ENCODE data around the gene SNAP23. TPM values are rescaled to one million over a fixed set of nuclear protein-coding genes. Genes with fewer than 3 reads are reported as not detected.

Gene SNAP23
- total RNA-seq, 1 experiment from 2014 or later: 63.2 TPM

GRCh38 chr15:42490291-42490670 lies 5.2 kb upstream of the SNAP23 start:
- Histone ChIP-seq H3K9me3 (ENCODE audit: control insufficient read depth, low read depth, low read length) (no peaks in the 10 kb centered on the region), H2BK20ac (ENCODE audit: low read depth, low read length, poor library complexity, severe bottlenecking) (no peak overlapping the region), H2AK5ac (ENCODE audit: insufficient read length, low read length) (no peak overlapping the region), H3K27me3 (ENCODE audit: insufficient read depth, low read length) (no peaks in the 10 kb centered on the region), H3K9ac (ENCODE audit: extremely low read depth, insufficient read length, low read length) (peak overlapping the region; percentile 74), H3K4ac (ENCODE audit: low read depth, low read length) (no peak overlapping the region), H4K5ac (ENCODE audit: insufficient read length, low read depth, low read length) (no peak overlapping the region), H2AFZ (ENCODE audit: low read length) (no peak overlapping the region), H3K56ac (ENCODE audit: insufficient read length, low read depth, low read length) (no peak overlapping the region), H3K4me2 (ENCODE audit: insufficient read depth, insufficient read length, low read length) (peak overlapping the region; percentile 91), H2BK120ac (ENCODE audit: low read depth, low read length, poor library complexity, severe bottlenecking) (no peak overlapping the region), H3K79me1 (ENCODE audit: insufficient read depth, low read depth, low read length, poor library complexity, severe bottlenecking) (no peaks in the 10 kb centered on the region), H2BK15ac (ENCODE audit: low read depth, low read length) (no peak overlapping the region), H3T11ph (ENCODE audit: low read length) (no peak overlapping the region), H3K4me1 (ENCODE audit: insufficient read depth, low read length) (0 out of 2 replicates have a peak, but pooled peaks cover 3% of the 10 kb centered on the region), H2BK12ac (ENCODE audit: insufficient read length, low read depth, low read length) (no peak overlapping the region), H2BK5ac (ENCODE audit: insufficient read length, low read length) (no peak overlapping the region), H3K27ac (ENCODE audit: insufficient read length, low read depth, low read length) (no peak overlapping the region), H3K18ac (ENCODE audit: insufficient read length, low read depth, low read length) (no peak overlapping the region), H3K23ac (ENCODE audit: insufficient read length, low read depth, low read length) (no peak overlapping the region), H3K79me2 (ENCODE audit: insufficient read depth, low read length) (no peaks in the 10 kb centered on the region), H3K14ac (ENCODE audit: insufficient read depth, low read length) (peak overlapping the region; percentile 65; the same call in 1 of the 2 replicates), H3K23me2 (ENCODE audit: insufficient read length, low read depth, low read length, poor library complexity, severe bottlenecking) (peaks cover 10% of the 10 kb centered on the region), H4K20me1 (ENCODE audit: control insufficient read depth, insufficient read depth, insufficient read length) (no peaks in the 10 kb centered on the region), H4K91ac (ENCODE audit: insufficient read length, low read depth, low read length) (no peak overlapping the region), H4K8ac (replicated peaks; ENCODE audit: insufficient read length, low read depth, low read length) (no peak overlapping the region)
- no CpG with 5 or more reads among the region's 11 CpGs for WGBS (ENCODE audit: extremely low coverage, insufficient read length, low lambda C conversion rate)
- Mint-ChIP-seq H3K27ac (peak overlapping the region; percentile 48 to 99 (median 98); a peak in 6 of 7 replicates), H3K4me3 (peak overlapping the region; percentile 95 to 98), H3K9me3 (no peaks in the 10 kb centered on the region; a peak in 1 of 5 replicates), H3K27me3 (ENCODE audit: low read depth) (no peaks in the 10 kb centered on the region), H3K4me1 (peaks cover 6 to 11% of the 10 kb centered on the region in 2 experiments), H3K36me3 (ENCODE audit: insufficient read depth in 1 of 3, low read depth in 3 of 3) (no peaks in the 10 kb centered on the region; a peak in 1 of 7 replicates)
- no peak for TF ChIP-seq CTCF (conservative IDR thresholded peaks at IDR 0.05)
- DNase-seq: no peak
